Fibroblast of skin of abdomen (primary cell): ENCODE results near the gene SRC. TPM values are rescaled to one million over a fixed set of nuclear protein-coding genes. Genes with fewer than 3 reads are reported as not detected.

Experiments used
- DNase-seq: peaks from one replicate; pipeline ENCODE4 v3.0.0-alpha.2; 2013
- polyA plus RNA-seq, 2 experiments: library from polyadenylated mRNA; unstranded; fragments of 120-200 nt; gene quantifications; one replicate each; pipeline ENCODE4 v1.2.1, GENCODE V29; 2013; ENCODE audit not compliant: insufficient read length in 2 of 2

The SRC gene
- polyA plus RNA-seq (2013, experiment 1 of 2; ENCODE audit: insufficient read length) = 28.0 TPM
- polyA plus RNA-seq (2013, experiment 2 of 2; ENCODE audit: insufficient read length) = 30.1 TPM

- peak; percentile 78 for DNase-seq
Measured at GRCh38 chr20:37345339-37346235, at the start of gene SRC. TSS of gene SRC (plus strand) at chr20:37346140. CDS start at chr20:37384154, 38,014 bp downstream.

DNA sequence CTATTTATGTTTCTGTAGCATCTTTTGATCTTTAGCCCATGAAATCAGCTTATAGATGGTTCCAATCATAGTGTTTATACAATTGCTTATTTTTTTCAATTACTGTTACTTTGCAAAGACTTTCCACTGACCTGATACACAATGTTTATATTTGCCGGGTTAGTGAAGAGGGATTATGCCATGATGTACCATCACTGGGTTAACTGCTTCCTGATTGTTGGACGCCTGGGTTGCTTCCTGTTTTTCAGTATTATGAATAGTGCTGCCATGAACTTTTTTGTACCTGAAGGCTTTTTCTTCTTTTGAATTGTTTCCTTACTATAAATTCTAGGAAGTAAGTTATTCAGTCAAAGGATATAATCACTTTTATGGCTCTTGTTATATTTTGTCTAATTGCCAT is 49.6 kb upstream of the SRC start:
- DNase-seq = no peak

- peak; percentile 89 for DNase-seq
Measured at GRCh38 chr20:37297066-37297736, 48.7 kb upstream of the SRC start.

DNA sequence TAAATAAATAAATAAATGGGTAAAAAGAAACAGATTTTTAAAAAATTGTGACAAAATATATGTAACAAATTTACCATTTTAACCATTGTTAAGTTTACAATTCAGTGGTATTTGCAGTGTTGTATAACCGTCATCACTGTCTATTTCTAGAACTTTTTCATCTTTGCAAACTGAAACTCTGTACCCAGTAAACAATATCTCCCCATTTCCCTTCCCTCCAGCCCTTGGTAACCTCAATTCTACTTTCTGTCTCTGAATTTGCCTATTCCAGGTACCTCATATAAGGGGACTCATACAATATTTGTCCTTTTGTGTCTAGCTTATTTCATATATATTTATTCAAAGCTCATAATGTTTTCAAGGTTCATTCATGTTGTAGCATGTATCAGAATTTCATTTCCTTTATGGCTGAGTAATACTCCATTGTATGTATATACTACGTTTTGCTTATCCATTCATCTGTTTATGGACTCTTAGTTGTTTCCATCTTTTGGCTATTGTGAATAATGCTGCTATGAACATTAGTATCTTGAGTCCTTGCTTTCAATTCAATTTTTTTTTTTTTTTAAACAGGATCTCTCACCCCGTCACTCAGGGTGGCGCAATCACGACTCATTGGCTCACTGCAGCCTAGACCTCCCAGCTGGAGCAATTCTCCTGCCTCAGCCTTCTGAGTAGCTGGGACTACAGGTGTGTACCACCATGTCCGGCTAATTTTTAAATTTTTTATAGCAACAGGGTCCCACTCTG is 47.6 kb upstream of the SRC start:
- DNase-seq = peak; percentile 76

DNA sequence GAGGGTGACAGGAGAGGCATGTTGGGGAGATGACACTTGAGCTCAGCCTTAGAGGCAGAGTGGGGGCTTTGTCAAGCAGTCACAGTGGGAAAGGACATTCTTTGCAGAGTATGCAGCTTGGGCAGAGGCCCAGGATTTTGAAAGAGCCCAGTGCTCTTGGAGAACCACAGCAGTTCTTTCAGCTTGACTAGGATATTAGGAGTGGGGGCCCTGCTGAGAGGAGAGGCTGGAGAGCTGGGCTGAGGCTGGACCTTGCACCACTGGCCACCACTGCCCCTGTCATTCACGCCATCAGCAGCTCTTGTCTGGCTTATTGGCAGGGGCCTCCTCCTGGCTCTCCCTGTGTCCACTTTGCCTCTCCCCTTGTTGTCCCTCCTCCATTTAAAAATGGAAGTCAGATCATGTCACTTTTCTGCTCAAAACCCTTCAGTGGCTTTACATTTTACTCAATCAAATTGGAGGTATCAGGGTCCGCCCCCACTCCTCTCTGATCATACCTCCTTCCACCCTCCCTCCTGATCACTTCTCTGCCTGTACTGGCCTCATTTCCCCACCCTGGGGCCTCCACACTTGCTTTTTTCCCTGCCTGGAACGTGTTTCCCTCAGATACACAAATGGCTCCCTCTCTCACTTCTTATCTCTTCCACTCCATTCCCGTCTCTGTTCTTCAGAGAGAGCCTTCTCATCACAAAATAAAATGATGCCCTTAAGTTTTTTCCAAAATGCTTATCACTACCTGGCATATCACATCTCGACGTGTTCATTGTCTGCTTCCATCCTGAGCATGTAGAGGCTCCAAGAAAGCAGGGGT is 46.0 kb upstream of the SRC start:
- DNase-seq = peak; percentile 62

- DNase-seq = no peak
Measured at GRCh38 chr20:37301120-37301519, 44.8 kb upstream of the SRC start.

DNA sequence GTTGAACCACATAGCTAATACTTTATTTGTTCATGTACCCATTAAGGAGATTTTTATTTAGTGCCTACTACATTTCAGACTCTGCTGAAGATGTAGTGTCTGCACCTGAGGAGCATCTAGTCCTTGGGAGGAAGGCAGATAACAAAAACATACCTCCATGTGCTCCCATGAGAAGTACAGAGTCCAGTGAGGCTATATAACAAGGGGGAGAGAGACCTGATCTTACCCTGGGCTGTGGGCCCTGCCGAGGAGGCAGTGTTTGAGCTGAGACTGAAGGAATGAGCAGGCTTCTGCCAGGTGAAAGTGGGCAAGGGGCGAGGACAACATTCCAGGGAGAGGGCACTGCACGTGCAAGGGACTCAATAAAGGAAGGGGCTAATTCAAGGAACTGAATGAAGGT is 44.4 kb upstream of the SRC start:
- no peak for DNase-seq

DNA sequence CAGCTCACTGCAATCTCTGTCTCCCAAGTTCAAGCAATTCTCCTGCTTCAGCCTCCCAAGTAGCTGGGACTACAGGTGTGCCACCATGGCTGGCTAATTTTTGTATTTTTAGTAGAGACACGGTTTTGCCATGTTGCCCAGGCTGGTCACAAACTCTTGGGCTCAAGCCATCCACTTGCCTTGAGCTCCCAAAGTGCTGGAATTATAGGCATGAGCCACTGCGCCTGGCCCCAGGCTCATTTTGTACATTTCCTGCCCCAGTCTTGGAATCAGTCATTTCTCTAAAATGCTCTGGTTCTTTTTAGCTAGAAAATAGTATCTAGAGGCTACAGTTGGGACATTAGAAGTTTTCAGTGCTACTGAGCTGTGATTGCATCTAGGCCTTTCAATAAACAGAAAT is 43.0 kb upstream of the SRC start:
- DNase-seq = no peak

- DNase-seq = no peak
Measured at GRCh38 chr20:37303637-37304036, 42.3 kb upstream of the SRC start.

- DNase-seq = no peak
Measured at GRCh38 chr20:37305079-37305478, 40.9 kb upstream of the SRC start.

DNA sequence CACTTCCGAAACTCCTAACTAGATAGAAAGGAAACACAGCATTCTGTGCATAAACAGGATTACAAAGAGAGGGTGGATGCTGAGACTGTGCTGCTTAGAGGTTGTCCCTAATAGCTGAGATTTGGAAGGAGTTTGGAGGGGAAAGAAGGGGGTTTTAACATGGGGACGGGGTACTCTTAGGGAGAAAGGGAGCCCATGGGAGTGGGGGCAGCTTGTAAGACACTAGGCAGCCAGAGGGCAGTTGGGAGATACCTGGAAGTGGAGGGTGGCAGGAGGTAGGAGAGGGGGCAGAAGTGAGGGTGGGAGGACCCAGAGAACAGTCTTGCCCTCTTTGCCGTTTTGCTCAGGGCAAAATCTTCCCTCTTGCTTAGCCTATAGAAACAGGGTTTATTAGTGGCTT is 40.1 kb upstream of the SRC start:
- DNase-seq = no peak

GRCh38 chr20:37308086-37309050 is 37.6 kb upstream of the SRC start:
- DNase-seq = no peak

DNA sequence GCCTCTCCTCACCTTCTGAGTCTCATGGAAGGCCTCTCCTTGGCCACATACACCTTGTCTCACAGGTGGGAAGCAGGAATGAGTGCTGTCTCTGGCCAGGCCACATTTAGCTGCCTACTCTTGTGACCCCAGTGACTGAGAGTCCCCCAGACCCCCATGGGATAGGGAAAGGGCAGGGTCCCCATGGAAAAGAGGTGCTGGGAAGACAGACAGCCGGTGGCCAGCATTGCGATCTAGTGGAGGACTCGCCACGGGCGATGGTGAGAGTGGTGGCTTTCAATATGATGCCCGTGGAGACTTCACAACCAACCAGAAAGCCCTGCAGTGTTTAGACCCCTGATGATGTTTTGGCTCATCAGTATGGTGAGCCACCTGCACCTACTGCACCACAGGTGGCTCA is 36.6 kb upstream of the SRC start:
- DNase-seq = no peak

DNA sequence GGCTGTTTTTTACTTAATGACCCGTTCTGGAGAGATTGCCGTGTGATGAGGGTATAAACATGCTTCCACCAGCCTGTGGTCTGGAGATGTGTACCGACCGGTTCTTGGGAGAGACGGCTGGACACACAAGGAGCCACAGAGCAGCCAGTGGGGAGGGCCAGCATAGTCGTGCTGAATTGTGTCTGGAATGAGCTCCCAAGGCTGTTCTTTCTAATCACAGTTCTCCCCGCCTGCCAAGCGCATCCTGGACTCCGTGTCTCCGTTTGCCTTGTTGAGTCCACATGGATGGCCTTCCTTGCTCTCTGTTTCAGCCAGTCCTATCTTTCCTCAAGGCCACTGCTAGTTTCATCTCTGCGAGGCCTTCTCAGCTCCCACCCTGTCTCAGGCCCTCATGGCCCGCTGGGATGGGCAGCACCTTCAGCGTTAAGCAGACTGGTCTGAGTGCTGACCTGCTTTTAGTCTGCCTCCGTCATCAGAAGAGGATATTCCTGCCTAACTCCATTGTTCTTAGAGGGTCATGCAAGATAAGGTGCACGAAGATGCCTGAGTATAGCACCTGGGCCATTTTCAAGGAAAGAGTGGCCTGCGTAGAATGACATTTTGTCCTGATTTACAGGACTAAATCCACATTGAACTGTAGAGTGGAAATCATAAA is 35.9 kb upstream of the SRC start:
- no peak for DNase-seq

- no peak for DNase-seq
Measured at GRCh38 chr20:37310951-37311350, 35.0 kb upstream of the SRC start.

GRCh38 chr20:37311710-37312355 is 34.1 kb upstream of the SRC start:
- DNase-seq = peak; percentile 16

DNA sequence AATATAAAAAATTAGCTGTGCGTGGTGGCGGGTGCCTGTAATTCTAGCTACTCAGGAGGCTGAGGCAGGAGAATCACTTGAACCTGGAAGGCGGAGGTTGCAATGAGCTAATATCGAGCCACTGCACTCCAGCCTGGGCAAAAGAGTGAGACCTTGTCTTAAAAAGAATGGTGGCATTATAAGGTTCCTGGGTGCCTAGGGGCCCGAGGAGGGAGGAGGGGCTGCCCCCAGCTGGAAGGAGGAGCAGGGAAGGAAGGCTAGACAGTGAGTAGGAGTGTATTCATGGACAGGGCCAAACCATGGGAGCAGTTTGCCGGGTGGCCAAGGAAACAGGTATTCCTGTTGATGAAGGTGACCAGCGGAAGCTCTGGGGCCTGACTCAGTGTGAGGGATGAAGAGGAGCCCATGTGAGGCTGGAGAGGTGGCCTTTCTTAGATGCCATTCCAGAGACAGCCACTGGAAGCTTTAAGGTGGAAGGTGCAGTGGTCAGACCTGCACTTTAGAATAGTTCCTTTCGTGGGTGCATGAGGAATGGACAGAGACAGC is 32.3 kb upstream of the SRC start:
- DNase-seq = no peak

DNA sequence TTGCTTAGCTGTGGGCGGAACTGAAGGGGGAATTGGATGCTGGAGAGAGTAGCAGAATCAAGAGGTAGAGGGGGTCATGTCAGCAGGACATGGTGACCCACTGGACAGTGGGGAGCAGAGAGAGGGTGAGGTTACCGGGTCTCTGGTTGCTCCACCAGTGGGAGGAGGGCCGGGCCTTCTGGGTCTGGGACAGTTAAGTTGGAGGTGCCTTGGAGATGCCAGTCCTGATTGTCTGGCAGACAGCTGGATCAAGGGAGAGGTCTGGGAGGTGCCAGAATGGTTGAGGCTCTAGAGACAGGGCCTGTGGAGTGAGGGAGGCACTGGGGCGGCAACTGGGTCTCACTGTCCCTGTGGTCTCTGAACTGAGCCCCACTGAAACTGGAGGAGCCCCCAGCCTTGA is 31.8 kb upstream of the SRC start:
- no peak for DNase-seq

DNA sequence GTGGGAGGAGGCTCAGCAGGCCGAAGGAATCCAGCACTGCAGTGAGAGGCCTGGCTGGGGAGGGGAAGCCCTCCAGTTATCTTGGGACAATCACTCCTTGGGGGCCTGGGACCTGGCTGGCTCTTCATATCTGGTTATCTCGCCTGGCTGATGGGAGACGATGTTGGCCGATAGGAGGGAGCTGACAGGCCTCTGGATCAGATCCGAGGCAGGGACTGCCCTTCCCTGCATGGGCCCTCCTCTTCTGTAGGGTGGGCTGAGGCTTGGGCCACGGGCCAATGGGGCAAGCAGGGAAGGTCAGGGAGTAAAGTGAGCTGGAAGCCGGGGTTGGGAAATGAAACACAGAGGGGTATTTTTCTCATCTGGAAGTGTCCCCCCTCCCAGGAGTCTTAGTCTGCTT is 31.3 kb upstream of the SRC start:
- DNase-seq = no peak

DNA sequence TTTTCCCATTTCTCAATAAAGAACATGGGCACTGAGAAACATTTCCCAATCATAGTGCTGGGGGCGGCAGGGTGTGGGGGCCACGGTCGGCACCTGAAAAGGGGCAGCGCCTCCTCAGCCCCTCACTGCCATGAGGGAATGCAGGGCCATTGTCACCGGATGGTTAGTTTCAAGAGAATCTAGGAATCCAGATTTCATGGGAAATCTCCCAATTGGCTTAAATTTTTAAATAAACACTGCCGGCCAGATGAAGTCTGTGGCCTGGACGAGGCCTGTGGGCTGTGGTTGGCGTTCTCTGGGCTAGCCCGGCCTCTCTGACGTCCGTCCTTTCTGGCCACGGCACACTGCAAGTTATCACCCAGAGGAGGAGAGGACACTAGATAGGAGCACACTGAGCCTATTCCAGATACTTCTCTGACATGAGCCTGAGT is 30.9 kb upstream of the SRC start:
- DNase-seq = no peak
